Activated naive CD4-positive, alpha-beta T cell (primary cell): Measurements from ENCODE around the gene FGF23.

ENCODE experiments used
- DNase-seq, 4 experiments: peaks; one replicate each; lab custom pipeline; 2025; lab: John Stamatoyannopoulos, UW

FGF23 gene

DNA sequence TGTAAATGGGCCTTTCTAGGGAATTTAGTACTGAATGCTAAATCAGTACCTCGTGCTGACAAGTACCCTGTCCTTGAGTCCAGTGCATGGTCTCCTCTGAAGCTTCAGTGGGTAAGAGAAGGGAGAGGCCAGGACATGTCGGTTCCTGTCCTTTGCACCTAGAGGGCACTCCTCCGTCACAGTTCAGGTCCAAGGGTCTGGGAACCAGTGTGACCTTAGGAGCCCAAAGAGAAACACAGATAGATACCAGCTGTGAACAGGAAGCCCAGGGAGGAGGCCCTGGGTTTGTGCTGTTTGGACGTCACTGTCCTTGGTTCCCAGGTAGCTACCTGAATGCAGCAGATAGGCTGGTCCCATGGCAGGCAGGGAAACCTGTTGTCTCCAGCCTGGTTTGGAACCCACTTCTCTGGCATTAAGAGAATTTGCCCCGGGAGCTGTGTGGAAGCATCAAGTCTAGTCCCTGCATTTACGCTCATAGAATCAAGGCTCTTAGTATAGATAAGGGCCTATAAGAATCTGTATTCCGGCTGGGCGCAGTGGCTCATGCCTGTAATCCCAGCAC, 3.9 kb upstream of the FGF23 start:
- DNase-seq = no peak

GRCh38 chr12:4380332-4380731, 820 bp upstream of the FGF23 start:
- DNase-seq = no peak

- no peak for DNase-seq
Observed at GRCh38 chr12:4378772-4379171, 740 bp downstream of the FGF23 start.

GRCh38 chr12:4375449-4375848, 4.1 kb downstream of the FGF23 start:
- DNase-seq = no peak

GRCh38 chr12:4372653-4373052, 6.9 kb downstream of the FGF23 start:
- no peak for DNase-seq

GRCh38 chr12:4370265-4370664, 9.2 kb downstream of the FGF23 start:
- no peak for DNase-seq

DNA sequence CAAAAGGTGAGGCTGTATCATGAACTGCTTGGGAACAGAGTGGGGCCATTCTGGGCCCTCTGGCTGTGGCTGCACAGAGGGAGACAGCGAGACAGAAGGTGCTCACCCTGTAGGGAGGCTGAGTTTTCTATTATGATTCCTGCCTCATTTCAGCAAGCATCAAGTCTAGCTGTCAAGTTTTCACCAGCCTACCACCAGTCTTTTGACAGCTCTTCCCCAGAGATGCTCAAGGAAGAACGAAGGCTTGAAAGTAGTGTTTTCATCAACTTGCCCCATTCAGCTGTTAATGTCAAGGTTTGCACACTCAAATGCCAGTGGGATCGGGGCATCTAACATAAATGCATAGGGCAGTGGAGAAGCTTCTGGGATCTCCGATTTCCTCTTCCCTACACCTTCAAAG, 10.0 kb downstream of the FGF23 start:
- DNase-seq = no peak

DNA sequence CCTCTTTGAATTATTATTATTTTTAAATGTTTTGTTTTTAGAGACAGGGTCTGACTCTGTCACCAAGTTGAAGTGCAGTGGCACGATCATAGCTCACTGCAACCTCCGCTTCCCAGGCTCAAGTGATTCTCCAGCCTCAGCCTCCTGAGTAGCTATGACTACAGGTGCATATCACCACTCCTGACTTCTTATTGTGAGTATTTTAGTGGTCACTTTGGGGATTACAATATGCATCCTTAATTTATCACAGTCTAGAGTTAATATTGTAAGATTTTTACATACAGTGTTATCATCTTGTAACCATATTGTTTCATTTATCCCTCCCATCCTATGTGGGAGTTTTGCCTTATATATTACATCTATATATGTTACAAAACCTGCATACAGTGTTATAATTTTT, 13.4 kb downstream of the FGF23 start:
- no peak for DNase-seq

GRCh38 chr12:4356041-4356327, 23.5 kb downstream of the FGF23 start:
- DNase-seq = peak in 1 of 4 experiments; percentile 19

- DNase-seq = no peak
Observed at GRCh38 chr12:4355156-4356040, 24.1 kb downstream of the FGF23 start.

DNA sequence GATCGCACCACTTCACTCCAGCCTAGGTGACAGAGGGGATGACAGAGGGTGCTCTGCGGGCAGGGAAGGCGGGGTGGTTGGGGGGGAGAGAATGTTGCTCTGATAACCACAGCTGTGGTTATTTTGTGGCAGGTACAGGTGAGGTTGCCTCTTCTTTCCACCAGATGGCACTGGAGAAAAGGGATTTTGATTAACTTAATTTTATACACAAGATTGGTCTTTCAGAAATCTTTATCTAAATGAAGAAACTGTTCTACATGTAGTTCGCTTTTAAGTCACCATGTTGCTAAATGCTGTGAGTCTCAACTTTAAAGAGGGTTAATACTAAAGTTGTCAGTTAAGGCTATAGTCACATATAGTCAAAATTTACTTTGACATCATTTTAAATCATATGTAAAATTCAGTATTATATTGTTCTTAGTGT, 25.7 kb downstream of the FGF23 start:
- DNase-seq = peak in 1 of 4 experiments; percentile 5

GRCh38 chr12:4346931-4347330, 32.6 kb downstream of the FGF23 start:
- no peak for DNase-seq

- DNase-seq = no peak
Observed at GRCh38 chr12:4331842-4332241, 47.7 kb downstream of the FGF23 start.

- DNase-seq = no peak
Observed at GRCh38 chr12:4331221-4331620, 48.3 kb downstream of the FGF23 start.

GRCh38 chr12:4330203-4330602, 49.3 kb downstream of the FGF23 start:
- no peak for DNase-seq

GRCh38 chr12:4327293-4327692, 52.2 kb downstream of the FGF23 start:
- DNase-seq = no peak

- no peak for DNase-seq
Observed at GRCh38 chr12:4325966-4326365, 53.5 kb downstream of the FGF23 start.

DNA sequence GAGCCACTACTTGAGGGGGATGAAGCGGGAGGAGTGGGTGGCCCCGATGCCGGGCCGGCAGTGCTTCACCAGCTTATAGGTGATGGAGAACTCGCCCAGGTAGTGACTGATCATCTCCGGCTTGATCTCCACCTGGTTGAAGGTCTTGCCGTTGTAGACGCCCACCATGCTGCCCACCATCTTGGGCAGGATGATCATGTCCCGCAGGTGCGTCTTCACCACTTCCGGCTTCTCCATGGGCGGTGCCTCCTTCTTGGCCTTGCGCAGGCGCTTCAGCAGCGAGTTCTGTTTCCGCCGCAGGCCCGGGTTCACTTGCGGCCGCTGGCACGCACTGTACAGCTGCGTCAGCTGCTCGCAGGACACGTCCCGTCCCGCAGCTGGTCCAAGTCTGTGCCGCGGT, 55.1 kb downstream of the FGF23 start:
- DNase-seq = no peak

DNA sequence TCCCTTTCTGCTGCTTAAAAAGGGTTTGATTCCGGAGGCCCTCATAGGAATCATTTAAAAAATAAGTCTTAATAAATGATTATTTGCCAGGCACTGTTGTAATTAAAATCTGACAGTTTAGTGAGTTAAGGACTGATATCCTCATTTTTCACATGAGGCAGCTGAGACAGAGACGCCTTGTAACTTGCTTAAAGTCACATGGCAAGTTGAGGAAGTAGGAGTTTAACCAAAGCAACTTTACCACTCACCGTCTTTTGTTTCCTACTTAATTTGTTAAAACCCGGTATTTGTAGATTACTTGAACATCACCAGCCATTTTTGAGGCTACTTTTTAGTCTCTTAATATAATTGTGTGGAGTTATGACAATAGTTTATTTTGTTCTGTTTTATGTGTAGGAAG, 56.1 kb downstream of the FGF23 start:
- DNase-seq = no peak

- no peak for DNase-seq
Observed at GRCh38 chr12:4322726-4323125, 56.8 kb downstream of the FGF23 start.

DNA sequence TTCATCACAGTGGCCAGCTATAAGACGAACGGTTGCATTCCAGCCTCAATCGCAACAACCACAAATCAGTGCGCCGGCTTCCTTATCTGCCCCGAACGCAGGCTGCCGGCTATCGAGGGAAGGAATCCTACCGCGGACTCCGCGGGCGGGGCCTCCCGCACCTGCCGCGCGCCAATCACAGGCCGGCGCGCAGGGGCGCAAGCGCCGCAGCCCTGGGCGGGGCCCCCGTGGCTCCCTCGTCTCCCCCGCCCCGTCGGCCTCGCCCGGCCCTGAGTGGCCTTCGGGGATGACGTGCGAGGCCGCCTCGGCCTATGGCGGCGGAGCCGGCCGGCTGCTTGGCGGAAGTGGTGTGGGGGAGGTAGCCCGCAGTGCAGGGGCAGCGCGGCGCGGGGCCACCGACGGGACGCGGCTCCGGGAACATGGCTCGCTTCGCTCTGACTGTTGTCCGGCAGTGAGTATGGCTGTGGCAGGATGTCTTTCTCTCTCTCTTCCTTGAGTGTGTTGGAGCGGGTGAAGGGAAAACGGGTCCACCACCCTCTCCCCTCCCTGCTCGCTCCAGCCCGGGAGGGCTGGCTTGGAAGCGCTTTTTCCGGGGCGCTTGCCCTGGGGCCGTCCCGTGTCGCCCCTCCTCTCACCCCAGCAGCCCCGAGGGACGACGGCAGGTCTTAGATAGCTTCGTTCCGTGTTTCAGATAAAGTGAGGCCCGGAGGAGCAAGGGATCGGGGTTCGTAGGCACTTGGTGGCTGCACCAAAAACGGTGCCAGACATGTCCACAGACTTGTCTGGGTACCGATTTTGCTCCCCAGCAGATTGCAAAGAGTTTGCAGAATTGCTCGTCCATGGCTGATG, 58.4 kb downstream of the FGF23 start, which contains the start of gene TIGAR:
Gene TIGAR (plus strand): TSS at position 361 of the 849 bp plus-strand sequence. CDS start 59 bp downstream, at position 420.
- DNase-seq = peak; percentile 72 to 86 (median 76)

- DNase-seq = no peak
Observed at GRCh38 chr12:4320497-4320852, 59.0 kb downstream of the FGF23 start.
